ENCODE data around the gene CCDC183. TPM values are rescaled to one million over a fixed set of nuclear protein-coding genes. Genes with fewer than 3 reads are reported as not detected.
"Not testable (repeated sequence)": the region's sequence is repeated elsewhere in the genome, so short reads cannot be mapped to it uniquely, and the experiment has no call there.

The CCDC183 gene
- total RNA-seq, 1 donor from 2014 or later: 3.7 TPM

DNA sequence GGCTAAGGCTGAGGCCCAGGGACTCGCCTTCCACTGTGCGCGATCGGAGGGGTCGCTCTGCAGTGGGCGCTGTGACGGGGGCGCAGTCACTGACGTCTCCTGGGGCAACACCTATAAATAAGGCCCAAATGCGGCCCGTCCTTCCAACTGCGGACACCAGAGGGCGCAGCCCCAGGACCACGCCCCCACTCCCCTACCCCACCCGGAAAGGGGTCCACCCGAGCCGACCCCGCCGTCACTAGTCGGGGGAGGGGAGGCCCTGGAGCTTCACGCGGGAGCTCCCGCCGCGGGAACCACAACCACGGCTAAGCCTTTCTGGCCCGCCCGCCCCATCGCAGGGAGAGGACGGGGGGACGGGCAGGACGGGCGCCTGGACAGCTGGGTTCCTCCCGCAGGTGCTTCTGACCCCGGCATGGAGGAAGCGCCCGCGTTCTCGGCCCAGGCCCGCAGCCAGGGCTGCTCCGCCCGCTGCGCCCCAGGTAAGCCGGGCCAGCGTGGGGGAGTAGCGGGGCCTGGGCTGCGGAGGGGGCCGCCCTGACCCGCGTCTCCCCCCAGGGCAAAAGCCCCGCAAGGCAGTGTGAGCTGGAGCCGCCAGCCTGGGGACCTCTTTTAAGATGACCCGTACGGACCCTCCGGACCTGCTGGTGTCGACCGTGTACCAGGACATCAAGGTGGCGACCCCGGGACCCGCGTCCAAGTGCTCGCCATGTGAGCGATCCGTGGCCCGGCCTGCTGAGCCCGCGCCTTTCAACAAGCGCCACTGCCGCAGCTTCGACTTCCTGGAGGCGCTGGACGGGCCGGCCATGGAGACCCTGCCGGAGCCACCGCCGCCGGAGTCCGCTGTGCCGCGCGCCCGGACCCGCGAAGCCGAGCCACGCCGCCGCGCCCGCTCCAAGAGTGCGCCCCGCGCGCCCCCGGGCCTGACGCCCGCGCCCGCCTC lies 47.9 kb downstream of the CCDC183 start:
- Histone ChIP-seq H3K4me1 (peaks cover 46% of the 10 kb centered on the region), H3K27me3 (ENCODE audit: low read depth) (peaks cover 33% of the 10 kb centered on the region), H3K36me3 (peaks cover 20% of the 10 kb centered on the region)
- H3K27ac ChIP-seq; intact Hi-C loops (cut with DNase I); H3K4me3 ChIP-seq; H3K9me3 ChIP-seq: not testable (repeated sequence)
- peak; percentile 3 to 6 for ATAC-seq
- TF ChIP-seq CTCF (IDR thresholded peaks at IDR 0.05): peak; percentile 61
- DNase-seq: peak; percentile 71

DNA sequence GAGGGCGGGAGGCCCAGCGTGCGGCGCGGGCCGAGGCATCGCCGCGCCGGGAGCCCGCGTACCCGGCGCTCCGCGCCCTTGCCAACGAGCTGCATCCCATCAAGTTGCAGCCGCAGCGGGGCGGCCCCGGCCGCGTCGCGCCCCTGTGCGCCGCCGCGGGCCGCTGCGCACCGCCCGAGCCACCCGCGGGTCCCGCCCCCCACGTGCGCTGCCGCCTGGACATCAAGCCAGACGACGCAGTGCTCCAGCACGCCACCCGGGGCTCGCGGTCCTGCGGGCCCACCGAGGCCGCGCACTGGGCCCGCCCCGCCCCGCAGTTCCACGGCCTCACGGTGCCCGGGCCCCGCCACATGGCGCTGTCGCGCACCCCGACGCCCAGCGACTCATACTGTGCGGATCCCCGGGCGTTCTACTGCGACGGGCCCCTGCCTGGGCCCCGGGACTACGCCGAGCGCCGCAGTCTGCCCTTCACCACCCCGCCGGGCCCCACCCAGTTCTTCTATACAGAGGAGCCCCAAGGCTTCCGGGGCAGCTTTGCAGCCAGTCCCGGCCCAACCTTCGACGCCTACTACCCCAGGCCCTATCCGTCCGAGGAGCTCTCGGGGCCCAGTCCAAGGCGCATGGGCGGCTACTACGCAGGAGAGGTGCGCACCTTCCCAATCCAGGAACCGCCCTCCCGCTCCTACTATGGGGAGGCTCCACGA lies 48.8 kb downstream of the CCDC183 start:
- H3K36me3 ChIP-seq: peaks cover 12% of the 10 kb centered on the region
- DNase-seq (no peak), ATAC-seq (no peak)
- no peak for TF ChIP-seq CTCF (IDR thresholded peaks at IDR 0.05)
- intact Hi-C loops (cut with DNase I): no loop called here
- H3K4me3 ChIP-seq: no peak overlapping the region
- no peak overlapping the region for H3K27ac ChIP-seq
- peaks cover 33% of the 10 kb centered on the region for H3K27me3 ChIP-seq (ENCODE audit: low read depth)
- H3K4me1 ChIP-seq: peaks cover 50% of the 10 kb centered on the region
- H3K9me3 ChIP-seq: no peaks in the 10 kb centered on the region

DNA sequence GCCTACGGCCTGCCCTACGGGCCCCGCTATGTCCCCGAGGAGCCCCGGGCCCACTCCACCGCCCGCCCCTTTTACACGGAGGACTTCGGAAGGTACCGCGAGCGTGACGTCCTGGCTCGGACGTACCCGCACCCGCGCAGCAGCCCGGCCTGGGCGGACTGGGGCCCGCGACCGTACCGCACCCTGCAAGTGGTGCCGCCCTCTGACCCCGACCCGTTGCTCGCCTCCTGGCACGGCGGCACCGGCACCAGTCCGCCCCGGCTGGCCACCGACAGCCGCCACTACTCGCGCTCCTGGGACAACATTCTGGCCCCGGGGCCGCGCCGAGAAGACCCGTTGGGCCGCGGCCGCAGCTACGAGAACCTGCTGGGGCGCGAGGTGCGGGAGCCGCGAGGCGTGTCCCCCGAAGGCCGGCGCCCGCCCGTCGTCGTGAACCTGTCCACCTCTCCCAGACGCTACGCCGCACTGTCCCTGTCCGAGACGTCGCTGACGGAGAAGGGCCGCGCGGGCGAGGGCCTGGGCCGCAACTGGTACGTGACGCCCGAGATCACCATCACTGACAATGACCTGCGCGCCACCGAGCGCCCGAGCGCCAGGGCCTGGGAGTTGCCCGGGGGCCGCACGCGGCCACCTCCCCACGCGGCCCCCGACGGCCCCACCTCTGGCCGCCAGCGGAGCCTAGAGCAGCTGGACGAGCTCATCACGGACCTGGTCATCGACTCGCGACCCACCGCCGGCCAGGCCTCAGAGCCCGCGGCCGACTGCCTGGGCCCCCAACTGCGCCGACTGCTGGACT lies 49.5 kb downstream of the CCDC183 start:
- ATAC-seq (no peak), DNase-seq (no peak)
- no peak overlapping the region for H3K4me3 ChIP-seq
- TF ChIP-seq CTCF (IDR thresholded peaks at IDR 0.05): no peak
- peaks cover 58% of the 10 kb centered on the region for H3K4me1 ChIP-seq
- no peak overlapping the region for H3K27ac ChIP-seq
- peaks cover 7% of the 10 kb centered on the region for H3K36me3 ChIP-seq
- peaks cover 33% of the 10 kb centered on the region for H3K27me3 ChIP-seq (ENCODE audit: low read depth)
- intact Hi-C loops (cut with DNase I): no loop called here
- no peaks in the 10 kb centered on the region for H3K9me3 ChIP-seq

DNA sequence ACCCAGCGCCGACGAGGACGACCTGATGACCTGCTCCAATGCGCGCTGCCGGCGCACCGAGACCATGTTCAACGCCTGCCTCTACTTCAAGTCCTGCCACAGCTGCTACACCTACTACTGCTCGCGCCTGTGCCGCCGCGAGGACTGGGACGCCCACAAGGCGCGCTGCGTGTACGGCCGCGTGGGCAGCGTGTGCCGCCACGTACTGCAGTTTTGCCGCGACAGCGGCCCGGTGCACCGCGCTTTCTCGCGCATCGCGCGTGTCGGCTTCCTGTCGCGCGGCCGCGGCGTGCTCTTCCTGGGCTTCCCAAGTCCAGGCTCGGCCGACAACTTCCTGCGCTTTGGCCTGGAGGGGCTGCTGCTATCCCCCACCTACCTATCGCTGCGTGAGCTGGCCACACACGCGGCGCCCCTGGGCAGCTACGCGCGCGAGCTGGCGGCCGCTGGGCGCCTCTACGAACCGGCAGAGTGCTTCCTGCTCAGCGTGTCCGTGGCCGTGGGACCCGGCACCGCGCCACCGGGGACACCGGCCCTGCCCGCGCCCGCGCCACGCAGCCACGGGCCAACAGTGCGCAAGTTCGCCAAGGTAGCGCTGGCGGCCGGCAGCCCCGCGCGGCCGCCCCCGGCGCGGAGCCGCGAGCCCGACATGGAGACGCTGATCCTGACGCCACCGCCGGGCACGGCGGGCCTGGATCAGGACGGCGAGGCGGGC lies 50.4 kb downstream of the CCDC183 start:
- H3K27ac ChIP-seq: no peak overlapping the region
- H3K4me3 ChIP-seq: peak overlapping the region; percentile 94
- intact Hi-C loops (cut with DNase I): no loop called here
- H3K27me3 ChIP-seq (ENCODE audit: low read depth): peaks cover 33% of the 10 kb centered on the region
- H3K9me3 ChIP-seq: no peaks in the 10 kb centered on the region
- H3K36me3 ChIP-seq: peaks cover 11% of the 10 kb centered on the region
- H3K4me1 ChIP-seq: peaks cover 55% of the 10 kb centered on the region
- no peak for DNase-seq
- no peak for ATAC-seq
- TF ChIP-seq CTCF (IDR thresholded peaks at IDR 0.05): no peak

All from lower lobe of right lung (tissue), 2 donors.